GF-D8 (cell line): ENCODE results near the gene FMNL2.

Experiments
- DNase-seq: peaks from one replicate; lab custom pipeline; 2025; lab: John Stamatoyannopoulos, UW

Gene FMNL2

GRCh38 chr2:152617456-152618192, 282.6 kb downstream of the FMNL2 start:
- DNase-seq: no peak

GRCh38 chr2:152618193-152618564, 283.2 kb downstream of the FMNL2 start:
- no peak for DNase-seq

- no peak for DNase-seq
These were observed 285.2 kb downstream of the FMNL2 start for GRCh38 chr2:152620208-152620607.

- no peak for DNase-seq
These were observed 286.0 kb downstream of the FMNL2 start for GRCh38 chr2:152620985-152621384.

- no peak for DNase-seq
These were observed 287.2 kb downstream of the FMNL2 start for GRCh38 chr2:152622219-152622618.

GRCh38 chr2:152623076-152623740, 288.2 kb downstream of the FMNL2 start:
- DNase-seq: no peak

- no peak for DNase-seq
These were observed 288.8 kb downstream of the FMNL2 start for GRCh38 chr2:152623775-152624174.

GRCh38 chr2:152624805-152625204, 289.8 kb downstream of the FMNL2 start:
- DNase-seq: no peak

- no peak for DNase-seq
These were observed 292.0 kb downstream of the FMNL2 start for GRCh38 chr2:152626911-152627339.

- no peak for DNase-seq
These were observed 292.5 kb downstream of the FMNL2 start for GRCh38 chr2:152627351-152627957.

GRCh38 chr2:152629202-152629601, 294.2 kb downstream of the FMNL2 start:
- no peak for DNase-seq

- no peak for DNase-seq
These were observed 295.5 kb downstream of the FMNL2 start for GRCh38 chr2:152630466-152630865.

GRCh38 chr2:152632736-152633135, 297.8 kb downstream of the FMNL2 start:
- DNase-seq: no peak

GRCh38 chr2:152635635-152636298, 300.8 kb downstream of the FMNL2 start:
- no peak for DNase-seq

- no peak for DNase-seq
These were observed 302.3 kb downstream of the FMNL2 start for GRCh38 chr2:152637251-152637650.

- no peak for DNase-seq
These were observed 303.1 kb downstream of the FMNL2 start for GRCh38 chr2:152638056-152638455.

GRCh38 chr2:152638590-152638989, 303.6 kb downstream of the FMNL2 start:
- no peak for DNase-seq

- DNase-seq: no peak
These were observed 309.4 kb downstream of the FMNL2 start for GRCh38 chr2:152644189-152644873.

- no peak for DNase-seq
These were observed 311.3 kb downstream of the FMNL2 start for GRCh38 chr2:152646264-152646663.

GRCh38 chr2:152646775-152647174, 311.8 kb downstream of the FMNL2 start:
- no peak for DNase-seq

- no peak for DNase-seq
These were observed 312.6 kb downstream of the FMNL2 start for GRCh38 chr2:152647552-152647951.

- DNase-seq: no peak
These were observed 313.4 kb downstream of the FMNL2 start for GRCh38 chr2:152648336-152648735.
